ENCODE results near the gene EXOC2.

Gene EXOC2

DNA sequence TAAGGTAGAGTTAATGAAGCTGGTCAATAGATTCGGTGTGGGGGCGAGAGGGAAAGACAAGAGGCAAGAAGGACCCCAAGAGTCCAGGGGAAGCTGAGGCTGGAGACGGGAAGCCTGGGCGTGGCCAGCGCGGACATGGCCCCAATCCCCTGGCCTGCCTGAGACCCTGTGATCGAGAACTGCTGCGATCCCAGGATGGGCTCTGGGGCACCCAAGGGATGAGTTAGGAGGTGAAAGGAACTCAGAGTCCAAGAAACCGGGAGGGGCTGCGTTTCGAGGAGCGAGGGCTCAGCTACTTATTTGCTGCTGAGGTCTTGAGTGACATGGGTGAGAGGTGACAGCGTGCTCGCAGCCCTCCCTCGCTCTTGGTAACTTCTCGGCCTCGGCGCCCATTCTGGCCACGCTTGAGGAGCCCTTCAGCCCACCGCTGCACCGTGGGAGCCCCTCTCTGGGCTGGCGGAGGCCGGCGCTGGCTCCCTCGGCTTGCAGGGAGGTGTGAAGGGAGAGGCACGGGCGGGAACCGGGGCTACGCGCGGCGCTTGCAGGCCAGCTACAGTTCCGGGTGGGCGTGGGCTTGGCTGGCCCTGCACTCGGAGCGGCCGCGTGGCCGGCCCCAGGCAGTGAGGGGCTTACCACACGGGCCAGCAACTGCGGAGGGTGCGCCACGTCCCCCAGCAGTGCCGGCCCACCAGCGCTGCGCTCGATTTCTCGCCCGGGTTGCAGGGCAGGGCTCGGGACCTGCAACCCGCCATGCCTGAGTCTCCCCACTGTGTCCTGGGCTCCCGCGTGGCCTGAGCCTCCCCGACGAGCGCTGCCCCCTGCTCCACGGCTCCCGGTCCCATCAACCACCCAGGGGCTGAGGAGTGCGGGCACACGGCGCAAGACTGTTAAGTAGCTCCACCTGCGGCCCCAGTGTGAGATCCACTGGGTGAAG, 243.2 kb downstream of the EXOC2 start:
- no peak for DNase-seq (ENCODE audit: low read depth in 2 of 2, low spot score in 1 of 2)

DNA sequence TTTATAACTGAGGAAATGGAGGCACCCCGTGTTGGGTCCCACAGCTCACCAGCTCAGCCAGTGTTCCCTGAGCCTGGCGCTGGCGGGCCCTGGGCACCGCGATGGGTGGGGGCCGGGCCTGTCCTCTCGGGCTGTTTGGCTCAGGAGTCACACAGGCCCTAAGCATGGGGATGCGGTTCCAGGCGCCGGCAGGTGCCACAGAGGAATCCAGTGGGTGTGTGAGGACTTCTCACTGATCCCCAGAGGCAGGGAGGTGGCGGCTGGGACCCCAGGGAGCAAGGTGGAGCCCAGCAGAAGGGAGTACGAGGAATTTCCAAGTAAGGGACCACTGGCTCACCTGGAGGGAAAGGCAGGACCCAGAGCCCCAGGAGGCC, 243.9 kb downstream of the EXOC2 start:
- DNase-seq (ENCODE audit: low read depth in 2 of 2, low spot score in 1 of 2) = no peak

DNA sequence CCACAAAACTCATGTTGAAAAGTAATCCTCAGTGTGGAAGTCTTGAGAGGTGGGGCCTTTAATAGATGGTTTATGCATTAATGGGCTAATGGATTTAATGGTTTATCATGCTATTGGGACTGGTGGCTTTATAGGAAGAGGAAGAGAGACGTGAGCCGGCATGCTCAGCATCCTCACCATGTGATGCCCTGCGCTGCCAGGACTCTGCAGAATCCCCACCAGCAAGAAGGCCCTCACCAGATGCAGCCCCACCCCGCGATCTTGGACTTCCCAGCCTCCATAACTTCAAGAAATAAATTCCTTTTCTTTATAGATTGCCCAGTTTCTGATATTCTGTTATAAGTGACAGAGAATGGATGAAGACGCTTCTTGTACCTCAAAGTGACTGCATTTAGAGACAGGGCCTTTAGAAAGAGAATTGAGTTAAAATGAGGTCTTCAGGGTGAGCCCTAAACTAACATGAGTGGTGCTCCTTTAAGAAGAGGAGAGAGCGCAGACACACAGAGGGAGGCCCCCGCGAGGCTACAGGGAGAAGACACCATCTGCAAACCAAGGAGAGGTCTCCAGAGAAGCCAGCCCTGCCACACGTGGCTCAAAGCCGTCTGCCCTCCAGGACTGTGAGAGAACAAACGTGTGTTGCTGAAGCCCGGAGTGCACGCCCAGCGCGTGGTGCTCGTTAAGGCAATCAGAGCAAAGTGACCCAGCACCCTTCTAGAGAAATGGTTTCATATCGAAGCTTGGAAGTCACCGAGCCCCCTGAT, 244.5 kb downstream of the EXOC2 start:
- DNase-seq (ENCODE audit: low read depth in 2 of 2, low spot score in 1 of 2) = no peak

DNA sequence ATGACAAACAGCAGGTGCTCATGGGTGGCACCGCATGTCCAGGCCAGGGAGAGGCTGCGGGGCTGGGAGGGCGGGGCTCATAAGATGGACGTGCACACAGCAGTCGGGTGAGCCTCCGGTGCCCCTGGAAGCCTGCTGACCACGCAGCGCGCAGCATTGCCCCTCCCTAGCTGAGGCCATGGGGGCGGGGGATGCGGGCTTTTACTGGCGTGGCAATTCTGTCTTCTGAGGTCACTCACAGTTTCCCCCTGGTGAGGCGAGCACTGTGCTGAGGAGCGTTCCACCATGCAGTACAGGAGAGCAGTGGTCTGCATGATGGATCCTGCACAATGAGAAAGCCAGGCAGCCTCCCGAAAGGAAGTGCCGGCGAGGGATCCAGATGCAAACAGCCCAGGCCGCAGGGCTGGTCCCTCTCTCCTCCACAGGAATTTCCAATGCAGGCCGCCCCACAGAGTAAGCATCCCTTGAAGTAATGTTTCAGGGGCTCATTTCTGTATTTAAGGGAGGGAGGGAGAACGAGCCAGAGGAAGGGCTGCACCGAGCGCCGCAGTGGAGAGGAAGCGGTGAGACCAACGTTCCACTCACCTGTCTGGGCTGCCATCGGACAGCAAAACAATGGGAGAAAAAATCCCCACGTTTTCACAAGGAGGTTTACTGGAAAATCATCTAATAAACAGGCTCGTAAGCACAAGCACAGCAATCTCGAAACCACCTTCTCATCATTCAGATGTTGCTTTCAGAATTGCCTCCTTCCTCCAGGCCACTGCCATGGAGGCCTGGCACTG, 245.4 kb downstream of the EXOC2 start:
- DNase-seq (ENCODE audit: low read depth in 2 of 2, low spot score in 1 of 2) = no peak

DNA sequence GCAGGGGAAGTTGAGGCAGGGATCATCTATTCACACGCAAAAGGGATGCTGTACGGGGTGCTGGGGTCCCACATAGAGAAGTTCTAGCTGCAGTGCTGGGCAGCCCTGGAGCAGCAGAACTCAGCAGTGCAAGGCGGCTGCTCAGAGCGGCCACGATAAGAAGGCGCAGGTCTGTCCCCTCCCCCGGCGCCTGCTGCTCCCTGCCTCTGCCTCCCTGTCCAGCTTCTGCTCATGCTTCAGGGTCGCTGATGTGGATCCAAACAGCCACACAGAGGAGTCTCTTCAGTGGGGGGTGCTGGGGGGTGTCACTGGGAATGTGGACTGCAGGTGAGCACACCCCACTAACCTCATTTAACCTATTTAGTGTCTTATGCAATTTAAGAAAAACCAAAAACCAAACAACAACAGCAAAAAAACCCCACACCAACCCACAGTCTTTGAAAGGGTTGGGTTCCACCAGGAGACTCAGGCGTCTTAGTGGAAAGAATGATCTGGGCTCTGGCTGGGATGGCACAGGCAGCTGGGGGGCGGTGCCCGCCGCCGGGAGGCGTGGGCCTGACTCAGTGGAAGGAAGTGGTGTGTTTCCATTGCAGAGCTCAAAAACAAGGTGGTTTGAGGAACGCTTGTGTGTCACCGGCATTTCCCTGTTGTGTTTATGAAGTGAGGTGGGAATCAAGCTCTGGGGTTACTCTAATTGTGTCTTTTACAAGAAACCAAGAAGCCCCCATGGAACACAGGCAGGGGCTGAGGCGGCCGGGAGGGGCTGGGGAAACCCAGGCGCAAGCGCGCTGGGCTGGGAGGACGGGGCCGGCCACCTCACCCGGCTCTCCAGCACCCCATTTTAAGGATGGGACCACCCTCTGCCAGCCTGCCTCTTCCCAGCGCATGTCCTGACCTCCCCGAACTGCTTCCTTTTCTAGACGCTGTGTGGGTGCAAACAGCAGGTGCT, 246.2 kb downstream of the EXOC2 start:
- DNase-seq (ENCODE audit: low read depth in 2 of 2, low spot score in 1 of 2) = peak; percentile 64 to 84

DNA sequence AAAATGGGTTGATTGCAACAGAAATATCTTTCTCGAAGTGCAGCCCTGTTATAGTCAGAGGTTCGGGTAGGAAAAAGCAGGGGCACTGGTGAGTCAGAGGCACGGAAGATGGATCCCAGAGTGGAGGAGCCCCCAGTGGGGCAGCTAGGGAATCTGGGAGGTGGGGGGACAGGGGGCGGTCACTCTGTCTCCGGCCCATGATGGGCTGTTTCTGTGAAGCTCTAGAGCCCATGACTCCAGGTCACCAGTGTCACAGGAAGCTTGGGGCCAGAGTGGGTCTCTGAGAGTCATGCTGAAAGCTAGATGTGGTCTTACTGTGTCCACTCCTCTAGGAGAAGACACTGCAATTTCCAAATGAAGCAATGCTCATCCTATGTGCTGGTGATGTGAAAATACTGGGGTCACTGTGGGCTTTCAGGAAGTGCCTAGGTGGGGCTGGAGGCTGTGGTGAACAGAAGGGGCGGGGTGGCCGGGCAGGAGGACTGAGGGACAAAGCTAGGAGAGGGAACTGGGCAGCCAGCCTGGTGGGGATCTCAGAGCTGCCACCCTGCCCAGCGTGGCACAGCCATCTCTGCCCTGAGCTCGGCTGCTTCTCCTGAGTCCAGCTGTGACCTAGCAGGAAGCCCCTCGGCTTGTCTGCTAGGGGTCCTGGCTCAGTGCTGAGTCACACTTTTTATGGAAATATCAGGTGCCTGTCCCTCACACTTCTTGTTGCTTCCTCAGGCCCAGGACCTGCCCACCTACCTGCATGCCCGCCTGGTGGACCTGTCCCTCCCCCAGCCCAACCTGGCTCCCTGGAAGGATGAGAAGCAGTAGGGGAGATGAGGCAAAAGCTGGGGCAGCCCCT, 247.1 kb downstream of the EXOC2 start:
- DNase-seq (ENCODE audit: low read depth in 2 of 2, low spot score in 1 of 2) = no peak

DNA sequence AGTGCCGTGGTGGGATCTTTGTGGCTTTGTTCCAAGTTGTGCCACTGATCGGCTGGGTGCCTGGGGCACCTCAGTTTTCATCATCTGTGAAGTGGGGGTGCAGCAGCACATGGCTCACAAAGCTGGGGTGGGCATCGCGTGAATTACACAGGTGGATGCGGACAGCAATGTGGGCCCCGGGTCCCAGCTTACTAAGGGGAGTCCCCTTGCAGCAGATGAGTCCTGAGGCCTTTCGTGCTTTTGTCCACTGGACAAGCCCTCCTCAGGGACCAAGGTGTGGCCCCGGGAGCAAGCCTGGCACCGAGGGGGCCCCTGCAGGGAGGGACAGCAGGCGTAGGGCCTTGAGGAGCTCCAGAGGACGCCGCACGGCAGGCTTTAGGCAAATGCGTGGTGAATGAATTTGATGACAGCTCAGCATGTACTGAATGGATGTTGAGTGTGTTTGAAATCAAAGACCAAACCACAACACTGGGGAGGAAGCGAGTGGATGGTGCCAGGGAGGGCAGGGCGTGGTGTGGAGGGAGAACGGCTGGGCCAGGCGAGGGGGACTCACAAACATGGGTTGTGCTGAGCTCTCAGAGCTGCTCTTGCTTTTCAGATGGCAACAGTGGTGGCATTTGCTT, 248.2 kb downstream of the EXOC2 start:
- DNase-seq (ENCODE audit: low read depth in 2 of 2, low spot score in 1 of 2) = no peak

DNA sequence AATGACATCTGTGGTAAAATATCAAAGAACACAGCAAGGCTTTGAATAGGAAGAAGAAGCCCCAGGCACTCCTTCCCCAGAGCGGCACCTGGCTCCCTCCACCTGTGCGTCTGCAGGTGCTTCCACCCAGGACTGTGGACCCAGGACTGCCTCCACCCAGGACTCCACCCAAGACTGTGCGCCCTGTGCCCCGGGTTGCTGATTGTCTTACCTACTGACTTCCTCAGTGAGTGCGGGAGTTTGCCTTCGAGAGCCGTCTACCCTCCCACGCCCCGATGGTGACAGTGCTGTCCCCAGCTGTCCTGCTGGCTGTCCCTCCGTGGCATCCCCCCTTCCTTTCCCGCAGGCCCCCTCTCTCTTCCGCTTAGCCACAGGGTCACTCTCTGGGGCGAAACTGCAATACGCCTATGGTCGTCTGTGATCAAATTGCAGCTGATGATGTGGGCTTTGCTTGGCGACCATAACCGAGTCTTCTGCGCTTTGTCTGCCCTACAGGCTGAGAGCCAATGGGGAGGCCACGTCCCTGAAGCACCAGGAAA, 249.2 kb downstream of the EXOC2 start:
- DNase-seq (ENCODE audit: low read depth in 2 of 2, low spot score in 1 of 2) = no peak

DNA sequence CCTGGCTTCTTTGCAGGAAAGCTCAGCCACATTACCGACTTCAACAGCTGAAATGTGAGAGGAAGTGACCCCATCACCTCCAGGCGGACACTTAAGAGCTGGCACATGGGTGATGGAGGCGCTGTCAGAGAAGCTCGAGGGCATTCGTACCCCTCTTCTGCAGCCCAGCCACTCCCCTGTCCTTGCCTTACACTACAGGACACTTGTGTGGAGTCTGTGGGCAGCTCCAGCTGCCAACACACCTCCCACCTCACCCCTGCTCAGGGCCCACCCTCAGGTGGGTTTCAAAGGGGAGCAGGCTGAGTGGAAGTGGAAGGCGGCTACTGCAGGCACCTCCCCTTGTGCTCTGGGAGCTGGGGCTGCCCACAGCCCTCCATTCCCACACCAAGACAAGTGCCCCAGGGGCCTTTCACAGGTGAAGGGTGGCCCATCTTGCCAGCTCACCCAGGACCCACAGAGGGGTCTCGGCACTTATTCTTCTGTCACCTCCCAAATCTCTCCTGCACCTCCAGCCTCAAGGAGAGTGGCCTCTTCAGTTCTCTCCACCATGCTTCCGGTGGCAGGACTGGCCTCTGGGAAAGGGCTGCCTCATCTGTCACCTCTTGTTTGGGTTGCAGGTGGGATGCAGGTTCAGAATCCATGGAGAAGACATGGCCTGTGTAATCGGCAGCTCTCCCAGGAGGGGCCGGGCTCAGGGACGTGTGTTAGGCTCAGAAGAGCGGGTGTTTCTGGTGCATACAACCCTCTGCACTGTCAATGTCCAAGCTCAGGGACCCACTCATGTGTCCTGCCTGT, 251.6 kb downstream of the EXOC2 start:
- no peak for DNase-seq (ENCODE audit: low read depth in 2 of 2, low spot score in 1 of 2)

DNA sequence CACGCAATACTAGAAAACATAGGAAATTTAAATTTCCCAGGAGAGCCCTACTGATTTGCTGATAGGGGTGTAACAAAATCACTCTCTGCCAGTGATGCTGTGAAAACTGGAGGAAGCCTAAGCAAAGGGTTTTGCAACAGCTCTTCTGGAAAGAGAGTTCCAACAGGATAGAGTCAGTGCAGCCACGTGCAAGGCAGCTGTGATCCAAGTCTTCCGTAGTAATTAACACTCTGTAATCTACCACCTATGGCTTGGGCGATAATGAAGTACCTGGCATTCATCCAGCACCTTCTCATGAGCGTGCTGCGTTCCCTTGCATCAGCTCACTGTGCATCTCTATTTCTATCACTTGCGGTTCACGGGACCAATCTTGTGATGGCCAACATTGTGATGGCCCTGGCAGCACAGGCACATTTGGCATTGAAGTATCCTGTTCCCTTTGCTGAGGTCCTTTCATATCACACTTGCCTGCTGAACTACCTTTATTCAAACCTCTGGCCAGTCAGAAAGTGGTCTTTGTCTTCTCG, 253.2 kb downstream of the EXOC2 start:
- DNase-seq (ENCODE audit: low read depth in 2 of 2, low spot score in 1 of 2) = no peak

DNA sequence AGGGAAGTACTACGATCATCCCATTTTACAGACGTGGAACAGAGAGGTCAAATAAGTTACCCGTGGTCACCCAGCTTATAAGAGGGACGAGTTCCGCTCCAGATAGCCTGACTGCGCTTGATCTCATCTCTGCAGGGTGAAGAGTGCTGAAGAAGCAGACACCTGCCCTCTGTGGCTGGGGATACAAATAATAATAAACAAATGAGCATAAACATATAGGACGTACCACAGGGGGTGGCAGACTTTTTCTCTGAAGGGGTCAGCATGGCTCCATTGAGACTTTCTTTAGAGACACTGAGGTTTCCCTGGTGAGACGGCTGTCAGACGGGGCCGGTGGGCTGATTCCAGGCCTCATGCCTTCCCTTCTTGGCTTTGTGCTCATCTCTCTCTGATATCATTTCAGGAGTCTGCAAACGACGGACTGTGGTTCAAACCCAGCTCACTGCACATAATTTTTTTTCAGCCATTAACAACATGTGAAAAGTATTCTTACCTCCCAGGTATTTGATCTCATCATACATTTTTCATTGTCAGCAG, 254.2 kb downstream of the EXOC2 start:
- no peak for DNase-seq (ENCODE audit: low read depth in 2 of 2, low spot score in 1 of 2)

DNA sequence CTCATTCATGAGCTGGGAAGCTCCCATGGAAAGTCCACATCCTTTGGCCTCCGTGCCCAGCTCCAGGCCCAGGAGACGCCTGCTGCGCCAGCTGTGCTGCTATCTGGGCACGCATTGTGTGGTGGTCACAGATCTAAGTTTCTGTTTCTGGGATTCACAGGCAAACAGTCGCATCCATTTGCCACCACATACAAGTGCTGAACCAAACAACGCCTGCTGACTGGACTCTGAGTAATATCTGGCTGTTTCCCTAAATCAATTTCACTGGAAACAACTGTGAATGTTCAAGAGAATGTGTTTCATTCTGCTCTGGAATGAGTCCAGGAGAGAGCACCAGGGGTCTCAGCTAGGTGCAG, 255.9 kb downstream of the EXOC2 start:
- DNase-seq (ENCODE audit: low read depth in 2 of 2, low spot score in 1 of 2) = no peak

DNA sequence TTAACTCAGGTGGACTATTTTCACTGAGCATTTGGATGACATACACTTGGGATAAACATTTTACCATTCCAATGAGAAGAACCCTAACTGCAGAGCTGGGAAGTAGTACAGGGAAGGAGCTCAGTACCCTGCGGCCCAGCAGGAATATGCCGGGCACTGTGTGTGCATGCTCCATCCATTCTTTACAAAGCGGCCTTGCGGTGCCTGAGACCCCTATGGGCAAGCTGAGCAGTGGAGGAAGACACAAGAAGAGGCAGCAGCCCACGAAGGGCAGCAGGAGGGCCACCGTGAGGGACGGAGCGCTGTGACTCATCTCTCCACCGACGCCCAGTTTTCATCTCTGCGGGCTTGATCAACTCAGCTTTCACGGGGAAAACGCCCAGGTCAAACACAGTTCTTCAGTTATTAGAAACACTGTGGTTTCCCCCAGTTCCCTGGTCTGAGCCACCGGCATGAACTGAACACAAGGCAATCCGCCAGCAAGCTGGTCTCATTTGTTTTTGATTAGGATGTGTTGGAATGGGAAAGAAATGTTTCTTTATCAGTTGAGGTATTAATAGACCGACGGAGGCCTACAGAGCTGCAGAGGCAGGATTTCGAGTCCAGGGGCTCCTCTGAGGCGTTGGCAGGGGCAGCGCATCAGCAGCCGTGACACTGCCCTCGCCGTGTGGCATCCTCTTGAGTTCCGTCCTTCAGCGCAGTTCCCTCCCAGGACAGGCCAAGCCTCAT, 256.5 kb downstream of the EXOC2 start:
- DNase-seq (ENCODE audit: low read depth in 2 of 2, low spot score in 1 of 2) = no peak

DNA sequence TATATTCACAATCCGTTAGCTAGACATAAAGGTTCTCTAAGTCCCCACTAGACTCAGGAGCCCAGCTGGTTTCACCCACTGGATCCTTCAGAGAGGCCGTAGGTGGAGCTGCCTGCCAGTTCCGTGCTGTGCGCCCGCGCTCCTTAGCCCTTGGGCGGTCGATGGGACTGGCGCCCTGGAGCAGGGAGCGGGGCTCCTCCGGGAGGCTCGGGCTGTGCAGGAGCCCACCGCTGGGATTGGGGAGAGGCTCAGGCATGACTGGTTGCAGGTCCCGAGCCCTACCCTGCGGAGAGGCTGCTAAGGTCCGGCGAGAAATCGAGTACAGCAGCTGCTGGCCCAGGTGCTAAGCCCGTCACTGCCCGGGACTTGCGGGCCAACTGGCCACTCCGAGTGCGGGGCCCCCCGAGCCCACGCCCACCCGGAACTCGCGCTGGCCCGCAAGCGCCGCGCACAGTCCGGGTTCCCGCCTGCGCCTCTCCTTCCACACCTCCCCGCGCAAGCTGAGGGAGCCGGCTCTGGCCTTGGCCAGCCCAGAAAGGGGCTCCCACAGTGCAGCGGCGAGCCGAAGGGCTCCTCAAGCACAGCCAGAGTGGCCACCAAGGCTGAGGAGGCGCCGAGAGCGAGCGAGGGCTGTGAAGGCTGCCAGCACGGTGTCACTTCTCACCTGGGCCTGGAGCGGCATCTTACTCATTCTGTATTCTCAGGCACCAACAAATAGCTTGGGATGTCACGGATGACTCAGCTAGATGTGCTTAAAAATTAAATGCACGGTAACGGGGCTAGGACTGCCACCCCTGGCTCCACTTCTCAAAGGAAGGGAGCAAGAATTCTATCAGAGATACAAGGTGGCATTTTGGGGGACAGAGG, 257.3 kb downstream of the EXOC2 start:
- no peak for DNase-seq (ENCODE audit: low read depth in 2 of 2, low spot score in 1 of 2)
